K562 (cell line): ENCODE data around the gene RNASE4.

Source experiments
- CHD7 ChIP-seq: fragments of 200-600 bp; sonication (generic); IDR thresholded peaks from one replicate; pipeline ENCODE4 v1.6.1; 2012; ENCODE audit warnings: mild to moderate bottlenecking, low read depth, low read length, inconsistent platforms
- CREB1 ChIP-seq, 2 experiments: sonication (generic) in 1 of 2; formaldehyde crosslinking in 1 of 2; IDR thresholded peaks; 2 replicates each; pipeline versions ENCODE4 v1.6.1 to v1.8.0; 2012 to 2022; ENCODE audit warnings: inconsistent platforms in 1 of 2, mild to moderate bottlenecking in 1 of 2, missing genetic modification reagents in 1 of 2, moderate library complexity in 1 of 2
- ELF4 ChIP-seq: fragments of 450-650 bp; formaldehyde crosslinking; IDR thresholded peaks from 2 replicates; pipeline ENCODE4 v1.4.0; 2022; ENCODE audit warnings: missing genetic modification characterization
- HDAC3 ChIP-seq: fragments of 450-650 bp; IDR thresholded peaks from 2 replicates; pipeline ENCODE4 v1.6.1; 2018; ENCODE audit warnings: borderline replicate concordance, mild to moderate bottlenecking, moderate library complexity; ENCODE audit not compliant: partially characterized antibody
- MAZ ChIP-seq, 2 experiments: fragments of 450-650 bp in 1 of 2; sonication (generic) in 1 of 2; formaldehyde crosslinking; IDR thresholded peaks in 1 of 2; conservative IDR thresholded peaks in 1 of 2; 2 replicates each; pipeline versions ENCODE4 v1.4.0 to v1.5.0; 2020; ENCODE audit warnings: mild to moderate bottlenecking in 1 of 2, missing genetic modification reagents in 1 of 2
- MCM7 ChIP-seq, 2 experiments: fragments of 450-650 bp; IDR thresholded peaks; 2 replicates each; pipeline ENCODE4 v1.6.1; 2016 to 2018
- SMARCA5 ChIP-seq: fragments of 450-650 bp; IDR thresholded peaks from 2 replicates; pipeline ENCODE4 v1.6.1; 2016
- TFAP4 ChIP-seq: sonication (generic); formaldehyde crosslinking; IDR thresholded peaks from 2 replicates; pipeline ENCODE4 v1.8.0; 2022; ENCODE audit warnings: missing genetic modification reagents, mild to moderate bottlenecking, moderate library complexity, borderline replicate concordance
- THAP12 ChIP-seq: fragments of 250-450 bp; sonication (Bioruptor Pico); IDR thresholded peaks from 2 replicates; pipeline ENCODE4 v1.9.0; 2021; ENCODE audit warnings: mild to moderate bottlenecking, inconsistent platforms
- TOE1 ChIP-seq, 2 experiments: fragments of 450-650 bp in 1 of 2; sonication (generic) in 1 of 2; formaldehyde crosslinking in 1 of 2; IDR thresholded peaks; 2 replicates each; pipeline versions ENCODE4 v1.7.1 to v1.8.0; 2016 to 2022; ENCODE audit warnings: borderline replicate concordance in 2 of 2, mild to moderate bottlenecking in 2 of 2, antibody characterized with exemption in 1 of 2, inconsistent platforms in 1 of 2, low read depth in 1 of 2, missing genetic modification reagents in 1 of 2, moderate library complexity in 1 of 2
- ZNF121 ChIP-seq: sonication (generic); formaldehyde crosslinking; conservative IDR thresholded peaks from 2 replicates; pipeline ENCODE4 v1.8.0; 2022; ENCODE audit warnings: missing genetic modification reagents
- ZNF274 ChIP-seq: IDR thresholded peaks from 2 replicates; pipeline ENCODE4 v1.6.1; 2011; ENCODE audit warnings: low read depth, mild to moderate bottlenecking, low read length, moderate library complexity, borderline replicate concordance

- no peak for TF ChIP-seq ELF4
- no peak for TF ChIP-seq CREB1 (IDR thresholded peaks at IDR 0.05)
- TF ChIP-seq CREB1 (CRISPR knock-in tag; IDR thresholded peaks at IDR 0.05) = no peak
- TF ChIP-seq TFAP4 = no peak
- no peak for TF ChIP-seq THAP12
- TF ChIP-seq SMARCA5 = no peak
- TF ChIP-seq CHD7 = no peak
- no peak for TF ChIP-seq TOE1 (IDR thresholded peaks at IDR 0.05; ENCODE audit: borderline replicate concordance)
- TF ChIP-seq TOE1 (CRISPR knock-in tag; IDR thresholded peaks at IDR 0.05; ENCODE audit: borderline replicate concordance, low read depth) = no peak
- TF ChIP-seq MAZ (CRISPR knock-in tag; conservative IDR thresholded peaks at IDR 0.05 in 1 of 2, IDR thresholded peaks at IDR 0.05 in 1 of 2) = no peak
- no peak for TF ChIP-seq HDAC3
- TF ChIP-seq ZNF121 = no peak
- TF ChIP-seq ZNF274 = no peak
- TF ChIP-seq MCM7 (IDR thresholded peaks at IDR 0.05) = no peak
These were observed 14.6 kb downstream of the RNASE4 start for GRCh38 chr14:20698934-20699333.
